MM.1S (cell line): Measurements from ENCODE around the gene FARS2.

ENCODE experiments used
- DNase-seq: peaks from one replicate; pipeline ENCODE4 v3.0.0-alpha.2; 2015
- H2AFZ ChIP-seq: fragments of 300-600 bp; sonication (generic); 2 replicates; pipeline ENCODE4 v1.6.0; 2016; ENCODE audit warnings: antibody characterized with exemption, low read length
- H3F3A ChIP-seq: fragments of 300-600 bp; sonication (generic); 2 replicates; pipeline ENCODE4 v1.6.1; 2016; ENCODE audit warnings: mild to moderate bottlenecking, antibody characterized with exemption, low read length, moderate library complexity, mixed read lengths; ENCODE audit not compliant: insufficient read depth
- H3K27ac ChIP-seq: fragments of 300-600 bp; sonication (generic); 2 replicates; pipeline ENCODE4 v1.5.1; 2016; ENCODE audit warnings: mild to moderate bottlenecking, low read length
- H3K27me3 ChIP-seq: fragments of 300-600 bp; sonication (generic); replicated peaks from 2 replicates; pipeline ENCODE4 v1.6.0; 2016; ENCODE audit warnings: low read length; ENCODE audit not compliant: insufficient read depth
- H3K36me3 ChIP-seq: fragments of 300-600 bp; sonication (generic); replicated peaks from 2 replicates; pipeline ENCODE4 v1.6.1; 2016; ENCODE audit warnings: mild to moderate bottlenecking, low read length, mixed read lengths; ENCODE audit not compliant: insufficient read depth
- H3K4me1 ChIP-seq: fragments of 300-600 bp; sonication (generic); 2 replicates; pipeline ENCODE4 v1.6.1; 2016; ENCODE audit warnings: low read length, mixed read lengths
- H3K4me2 ChIP-seq: fragments of 300-600 bp; sonication (generic); 2 replicates; pipeline ENCODE4 v1.6.0; 2016; ENCODE audit warnings: low read depth, low read length
- H3K4me3 ChIP-seq: fragments of 300-600 bp; sonication (generic); 2 replicates; pipeline ENCODE4 v1.5.1; 2016; ENCODE audit warnings: low read length, mixed read lengths
- H3K79me2 ChIP-seq: fragments of 300-600 bp; sonication (generic); 2 replicates; pipeline ENCODE4 v1.6.1; 2016; ENCODE audit warnings: mixed run types, low read length, mixed read lengths
- H3K9ac ChIP-seq: fragments of 300-600 bp; sonication (generic); 2 replicates; pipeline ENCODE4 v1.6.1; 2016; ENCODE audit warnings: low read length, mixed read lengths
- H3K9me2 ChIP-seq: fragments of 300-600 bp; sonication (generic); replicated peaks from 2 replicates; pipeline ENCODE4 v1.6.1; 2016; ENCODE audit warnings: mild to moderate bottlenecking, low read length, mixed read lengths; ENCODE audit not compliant: insufficient read depth
- H3K9me3 ChIP-seq: fragments of 300-600 bp; sonication (generic); replicated peaks from 2 replicates; pipeline ENCODE4 v1.6.1; 2016; ENCODE audit warnings: mild to moderate bottlenecking, low read length, mixed read lengths; ENCODE audit not compliant: insufficient read depth
- H4K20me1 ChIP-seq: fragments of 300-600 bp; sonication (generic); 2 replicates; pipeline ENCODE4 v1.6.1; 2016; ENCODE audit warnings: mild to moderate bottlenecking, low read length, moderate library complexity, mixed read lengths; ENCODE audit not compliant: insufficient read depth
- CTCF ChIP-seq: fragments of 300-600 bp; sonication (generic); IDR thresholded peaks from 2 replicates; pipeline ENCODE4 v1.5.1; 2016; ENCODE audit warnings: antibody characterized with exemption, low read length, mixed read lengths
- EZH2 ChIP-seq: fragments of 300-600 bp; sonication (generic); optimal IDR thresholded peaks from 2 replicates; pipeline ENCODE3; 2017; ENCODE audit warnings: low read depth, mild to moderate bottlenecking, antibody characterized with exemption, low read length, mixed read lengths
- EZH2phosphoT487 ChIP-seq: fragments of 300-600 bp; sonication (generic); IDR thresholded peaks from 2 replicates; pipeline ENCODE4 v1.6.1; 2018; ENCODE audit warnings: antibody characterized with exemption, low read length

FARS2 gene

GRCh38 chr6:5446362-5447075 is 185.2 kb downstream of the FARS2 start:
- Histone ChIP-seq H3K4me2 (no peak overlapping the region), H3K27me3 (no peaks in the 10 kb centered on the region), H3F3A (no peaks in the 10 kb centered on the region), H4K20me1 (no peaks in the 10 kb centered on the region), H3K79me2 (no peaks in the 10 kb centered on the region), H3K4me1 (no peaks in the 10 kb centered on the region), H3K9me2 (no peaks in the 10 kb centered on the region), H3K36me3 (no peaks in the 10 kb centered on the region), H3K4me3 (no peak overlapping the region), H3K9ac (no peak overlapping the region), H2AFZ (no peak overlapping the region), H3K9me3 (no peaks in the 10 kb centered on the region), H3K27ac (no peak overlapping the region)
- TF ChIP-seq EZH2 (no peak), CTCF (no peak), EZH2phosphoT487 (no peak)
- no peak for DNase-seq

DNA sequence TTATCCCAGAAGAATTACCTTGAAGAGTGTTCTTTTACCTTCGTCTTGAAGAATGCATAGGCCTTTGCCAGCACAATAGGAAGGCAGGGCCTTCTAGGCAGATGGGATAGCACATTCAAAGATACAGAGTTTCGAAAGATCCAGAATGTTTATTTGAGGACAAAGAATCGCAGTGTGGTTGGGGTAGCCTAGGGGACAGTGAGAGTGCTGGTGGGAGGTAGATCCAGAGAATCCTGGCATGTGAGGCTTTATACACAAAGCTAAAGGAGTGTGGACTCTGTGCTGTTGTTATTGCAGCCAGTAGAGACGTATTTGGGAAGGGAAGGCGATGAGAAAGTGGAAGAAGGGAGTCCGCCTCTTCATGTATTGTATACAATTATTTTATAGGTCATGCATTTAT is 186.6 kb downstream of the FARS2 start:
- no peak overlapping the region for H3K27ac ChIP-seq
- no peaks in the 10 kb centered on the region for H3K27me3 ChIP-seq
- DNase-seq, result no peak
- TF ChIP-seq CTCF (no peak), EZH2 (no peak), EZH2phosphoT487 (no peak)
- H3F3A ChIP-seq, result no peaks in the 10 kb centered on the region
- H3K9me2 ChIP-seq, result no peaks in the 10 kb centered on the region
- no peaks in the 10 kb centered on the region for H3K9me3 ChIP-seq
- H3K9ac ChIP-seq, result no peak overlapping the region
- no peaks in the 10 kb centered on the region for H4K20me1 ChIP-seq
- H3K4me3 ChIP-seq, result no peak overlapping the region
- H3K4me2 ChIP-seq, result no peak overlapping the region
- no peaks in the 10 kb centered on the region for H3K36me3 ChIP-seq
- no peaks in the 10 kb centered on the region for H3K4me1 ChIP-seq
- no peak overlapping the region for H2AFZ ChIP-seq
- H3K79me2 ChIP-seq, result no peaks in the 10 kb centered on the region

GRCh38 chr6:5450073-5450472 is 188.8 kb downstream of the FARS2 start:
- Histone ChIP-seq H3K9me3 (no peaks in the 10 kb centered on the region), H3K4me2 (no peak overlapping the region), H3F3A (no peaks in the 10 kb centered on the region), H4K20me1 (no peaks in the 10 kb centered on the region), H3K4me1 (no peaks in the 10 kb centered on the region), H3K79me2 (no peaks in the 10 kb centered on the region), H3K4me3 (no peak overlapping the region), H3K9ac (no peak overlapping the region), H3K27ac (no peak overlapping the region), H3K9me2 (no peaks in the 10 kb centered on the region), H2AFZ (no peak overlapping the region), H3K36me3 (no peaks in the 10 kb centered on the region), H3K27me3 (no peaks in the 10 kb centered on the region)
- TF ChIP-seq EZH2 (no peak), EZH2phosphoT487 (no peak), CTCF (no peak)
- DNase-seq, result no peak
